ENCODE measurements around the gene GCNA. TPM values are rescaled to one million over a fixed set of nuclear protein-coding genes. Genes with fewer than 3 reads are reported as not detected.

Gene GCNA
- total and polyA plus RNA-seq, 10 of the 15 experiments (the other 5 are each of a cell fraction or from before 2014, with no cell fraction given) = 0.37 to 1.6 (median 0.90) TPM

- peak; percentile 96 for TF ChIP-seq SKIL (IDR thresholded peaks at IDR 0.05; ENCODE audit: low read depth, poor library complexity, severe bottlenecking)
- TF ChIP-seq TCF3 (IDR thresholded peaks at IDR 0.05; ENCODE audit: borderline replicate concordance, insufficient read depth, low read depth, low read length) = no peak
- no peak for TF ChIP-seq CHD4 (IDR thresholded peaks at IDR 0.05)
- TF ChIP-seq CBFB (IDR thresholded peaks at IDR 0.05; ENCODE audit: low read depth) = 0 out of 2 replicates have a peak, but pooled peaks have one; percentile 19
- no peak for TF ChIP-seq TBL1XR1 (IDR thresholded peaks at IDR 0.05; ENCODE audit: low read depth, low read length)
- TF ChIP-seq ZNF274 (IDR thresholded peaks at IDR 0.05; ENCODE audit: insufficient read depth, insufficient read length) = no peak
- TF ChIP-seq, protein P1, sequence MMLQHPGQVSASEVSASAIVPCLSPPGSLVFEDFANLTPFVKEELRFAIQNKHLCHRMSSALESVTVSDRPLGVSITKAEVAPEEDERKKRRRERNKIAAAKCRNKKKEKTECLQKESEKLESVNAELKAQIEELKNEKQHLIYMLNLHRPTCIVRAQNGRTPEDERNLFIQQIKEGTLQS (IDR thresholded peaks at IDR 0.05; ENCODE audit: borderline replicate concordance, extremely low read depth, low read depth, low read length) = no peak
- no peak for TF ChIP-seq PAX8 (IDR thresholded peaks at IDR 0.05)
- TF ChIP-seq, protein P2, sequence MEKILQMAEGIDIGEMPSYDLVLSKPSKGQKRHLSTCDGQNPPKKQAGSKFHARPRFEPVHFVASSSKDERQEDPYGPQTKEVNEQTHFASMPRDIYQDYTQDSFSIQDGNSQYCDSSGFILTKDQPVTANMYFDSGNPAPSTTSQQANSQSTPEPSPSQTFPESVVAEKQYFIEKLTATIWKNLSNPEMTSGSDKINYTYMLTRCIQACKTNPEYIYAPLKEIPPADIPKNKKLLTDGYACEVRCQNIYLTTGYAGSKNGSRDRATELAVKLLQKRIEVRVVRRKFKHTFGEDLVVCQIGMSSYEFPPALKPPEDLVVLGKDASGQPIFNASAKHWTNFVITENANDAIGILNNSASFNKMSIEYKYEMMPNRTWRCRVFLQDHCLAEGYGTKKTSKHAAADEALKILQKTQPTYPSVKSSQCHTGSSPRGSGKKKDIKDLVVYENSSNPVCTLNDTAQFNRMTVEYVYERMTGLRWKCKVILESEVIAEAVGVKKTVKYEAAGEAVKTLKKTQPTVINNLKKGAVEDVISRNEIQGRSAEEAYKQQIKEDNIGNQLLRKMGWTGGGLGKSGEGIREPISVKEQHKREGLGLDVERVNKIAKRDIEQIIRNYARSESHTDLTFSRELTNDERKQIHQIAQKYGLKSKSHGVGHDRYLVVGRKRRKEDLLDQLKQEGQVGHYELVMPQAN (conservative IDR thresholded peaks at IDR 0.05) = no peak
- peak; percentile 52 for TF ChIP-seq MEF2B (IDR thresholded peaks at IDR 0.05; ENCODE audit: partially characterized antibody, poor library complexity, severe bottlenecking)
- no peak for TF ChIP-seq CUX1 (IDR thresholded peaks at IDR 0.05; ENCODE audit: insufficient replicate concordance, low read depth, low read length)
- TF ChIP-seq BACH1 (IDR thresholded peaks at IDR 0.05; ENCODE audit: borderline replicate concordance) = no peak
- no peak for TF ChIP-seq PML (IDR thresholded peaks at IDR 0.05; ENCODE audit: low read length)
- no peak; the same call in 1 of the 2 replicates for TF ChIP-seq RAD51 (IDR thresholded peaks at IDR 0.05)
- TF ChIP-seq POLR2AphosphoS5 (IDR thresholded peaks at IDR 0.05; ENCODE audit: low read length) = no peak
- TF ChIP-seq PRDM15 (CRISPR knock-in tag; IDR thresholded peaks at IDR 0.05) = no peak
- TF ChIP-seq CREM (IDR thresholded peaks at IDR 0.05; ENCODE audit: low read depth) = peak; percentile 80
Observed at GRCh38 chrX:71619193-71619592, 41.0 kb downstream of the GCNA start (continued).
